ENCODE results near the gene LAMP1.

DNA sequence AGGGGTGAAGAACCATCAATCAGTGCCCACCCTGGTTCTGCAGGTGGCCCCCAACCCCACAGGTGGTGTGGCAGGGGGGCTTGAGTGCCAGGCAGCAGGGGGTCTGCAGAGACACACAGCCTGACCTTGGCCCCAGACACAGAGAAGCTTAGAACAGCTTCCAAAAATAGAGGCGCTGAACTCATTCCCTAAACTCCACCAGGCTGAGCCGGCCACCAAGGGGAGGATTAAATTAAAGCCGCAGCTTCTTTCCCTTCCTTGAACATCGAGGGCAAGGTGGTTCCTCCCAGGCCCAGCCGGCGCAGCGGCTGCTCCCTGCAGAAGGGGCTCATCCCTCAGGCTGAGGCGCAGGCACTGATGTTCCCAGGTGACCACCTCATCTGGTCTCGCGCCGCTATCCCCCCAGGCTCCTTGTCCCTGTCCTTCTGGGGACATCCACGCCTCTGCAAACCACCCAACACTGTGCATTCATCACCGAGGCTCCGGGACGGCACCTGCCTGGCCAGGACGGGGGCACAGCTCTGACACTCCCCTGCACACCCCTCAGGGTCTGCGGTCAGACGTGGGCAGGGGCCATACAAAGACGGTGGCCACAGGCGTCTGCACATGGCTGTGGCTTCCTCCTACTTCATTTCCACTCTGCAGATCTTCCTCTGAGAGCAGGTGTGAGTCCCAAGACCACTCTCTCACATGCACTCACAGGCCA lies 30.9 kb downstream of the LAMP1 start:
- TF ChIP-seq, protein P1, sequence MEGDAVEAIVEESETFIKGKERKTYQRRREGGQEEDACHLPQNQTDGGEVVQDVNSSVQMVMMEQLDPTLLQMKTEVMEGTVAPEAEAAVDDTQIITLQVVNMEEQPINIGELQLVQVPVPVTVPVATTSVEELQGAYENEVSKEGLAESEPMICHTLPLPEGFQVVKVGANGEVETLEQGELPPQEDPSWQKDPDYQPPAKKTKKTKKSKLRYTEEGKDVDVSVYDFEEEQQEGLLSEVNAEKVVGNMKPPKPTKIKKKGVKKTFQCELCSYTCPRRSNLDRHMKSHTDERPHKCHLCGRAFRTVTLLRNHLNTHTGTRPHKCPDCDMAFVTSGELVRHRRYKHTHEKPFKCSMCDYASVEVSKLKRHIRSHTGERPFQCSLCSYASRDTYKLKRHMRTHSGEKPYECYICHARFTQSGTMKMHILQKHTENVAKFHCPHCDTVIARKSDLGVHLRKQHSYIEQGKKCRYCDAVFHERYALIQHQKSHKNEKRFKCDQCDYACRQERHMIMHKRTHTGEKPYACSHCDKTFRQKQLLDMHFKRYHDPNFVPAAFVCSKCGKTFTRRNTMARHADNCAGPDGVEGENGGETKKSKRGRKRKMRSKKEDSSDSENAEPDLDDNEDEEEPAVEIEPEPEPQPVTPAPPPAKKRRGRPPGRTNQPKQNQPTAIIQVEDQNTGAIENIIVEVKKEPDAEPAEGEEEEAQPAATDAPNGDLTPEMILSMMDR (conservative IDR thresholded peaks at IDR 0.05; ENCODE audit: low read depth in 2 of 2), result no peak
- TF ChIP-seq EZH2phosphoT487 (IDR thresholded peaks at IDR 0.05; ENCODE audit: unreplicated experiment), result no peak
- no peak for TF ChIP-seq EZH2 (IDR thresholded peaks at IDR 0.05; ENCODE audit: low read depth, unreplicated experiment)
- 0 out of 2 replicates have a peak, but pooled peaks have one; percentile 13 for TF ChIP-seq POLR2AphosphoS5 (IDR thresholded peaks at IDR 0.05; ENCODE audit: low read depth)
- TF ChIP-seq JUNB (IDR thresholded peaks at IDR 0.05; ENCODE audit: unreplicated experiment), result no peak
- no peak for TF ChIP-seq CREB1 (CRISPR knock-in tag; IDR thresholded peaks at IDR 0.05; ENCODE audit: low read depth)
- TF ChIP-seq ZNF114 (CRISPR knock-in tag; IDR thresholded peaks at IDR 0.05), result no peak
- TF ChIP-seq ZNF331 (CRISPR knock-in tag; IDR thresholded peaks at IDR 0.05; ENCODE audit: low read depth), result no peak

Data from GM23338 (cell line).